HCT116 (cell line): ENCODE data around the gene CACNA1G. TPM values are rescaled to one million over a fixed set of nuclear protein-coding genes. Genes with fewer than 3 reads are reported as not detected.

Experiments
- ATAC-seq: fragments of 200-7000 bp; cut with Tn5 transposase; 2 replicates; pipeline ENCODE4 v1.9.1; 2020; ENCODE audit warnings: mild to moderate bottlenecking, moderate library complexity
- BruUV-seq: library from RNA; stranded (reverse); fragments of 400-500 nt; replicated peaks from 2 replicates; lab custom pipeline; 2021; lab: Mats Ljungman, UMichigan
- CTCF ChIA-PET: fragments of 300-600 bp; sonication (Branson Sonifier 250); formaldehyde crosslinking; loops from one replicate; lab custom pipeline; 2021; ENCODE audit warnings: antibody characterized with exemption; lab: Charles Lee
- POLR2A ChIA-PET: fragments of 300-600, 350-600 bp; sonication (Branson Sonifier 250); formaldehyde crosslinking; loops from one replicate; lab custom pipeline; 2021; ENCODE audit warnings: antibody characterized with exemption; lab: Charles Lee
- RAD21 ChIA-PET, 2 experiments: fragments of 300-600 bp; sonication (Branson Sonifier 250); formaldehyde crosslinking; loops; one replicate each; lab custom pipeline; 2023; ENCODE audit warnings: low total read pairs in 2 of 2; ENCODE audit not compliant: uncharacterized antibody in 2 of 2, unreplicated experiment in 2 of 2, low non-redundant PET in 1 of 2; lab: Charles Lee
- DNase-seq: peaks from one replicate; pipeline ENCODE4 v3.0.0-alpha.2; 2010; ENCODE audit warnings: low read depth, low spot score
- H2AFZ ChIP-seq: fragments of 200-600 bp; shearing (Covaris generic), sonication (generic); 2 replicates; pipeline ENCODE4 v1.6.1; 2017; ENCODE audit warnings: low read depth, mixed run types, mixed read lengths, antibody characterized with exemption, low read length; ENCODE audit not compliant: poor library complexity, severe bottlenecking
- H3K27ac ChIP-seq: 2 replicates; pipeline ENCODE4 v1.5.1; 2012; ENCODE audit warnings: low read depth, low read length
- H3K27me3 ChIP-seq: fragments of 200-600 bp; sonication (generic); 2 replicates; pipeline ENCODE4 v1.6.1; 2016; ENCODE audit warnings: mixed run types, low read length, mixed read lengths; ENCODE audit not compliant: insufficient read depth
- H3K36me3 ChIP-seq, 2 experiments: fragments of 200-500 bp in 1 of 2; fragments of 200-600 bp in 1 of 2; sonication (Bioruptor generic) in 1 of 2; sonication (generic) in 1 of 2; 2 replicates each; pipeline versions ENCODE4 v1.5.1 to v1.6.1; 2014 to 2016; ENCODE audit warnings: low read length in 2 of 2, inconsistent platforms in 1 of 2, mixed read lengths in 1 of 2, mixed run types in 1 of 2; ENCODE audit not compliant: insufficient read depth in 2 of 2, control insufficient read depth in 1 of 2
- H3K4me1 ChIP-seq, 2 experiments: fragments of 200-600 bp in 1 of 2; sonication (generic) in 1 of 2; 2 replicates each; pipeline versions ENCODE4 v1.5.1 to v1.6.1; 2012 to 2017; ENCODE audit warnings: low read length in 2 of 2, inconsistent platforms in 1 of 2, mild to moderate bottlenecking in 1 of 2, mixed read lengths in 1 of 2, mixed run types in 1 of 2, moderate library complexity in 1 of 2; ENCODE audit not compliant: insufficient read depth in 2 of 2, control insufficient read depth in 1 of 2
- H3K4me2 ChIP-seq: fragments of 200-600 bp; sonication (generic); 2 replicates; pipeline ENCODE4 v1.6.1; 2017; ENCODE audit warnings: mixed run types, low read length, mixed read lengths
- H3K4me3 ChIP-seq, 2 experiments: fragments of 200-600 bp in 1 of 2; sonication (generic) in 1 of 2; replicated peaks in 1 of 2; 2 replicates each; pipeline ENCODE4 v1.5.1; 2011 to 2016; ENCODE audit warnings: low read length in 2 of 2, control low read depth in 1 of 2, low read depth in 1 of 2, mild to moderate bottlenecking in 1 of 2, mixed read lengths in 1 of 2, mixed run types in 1 of 2
- H3K79me2 ChIP-seq: fragments of 200-600 bp; sonication (generic); 2 replicates; pipeline ENCODE4 v1.6.1; 2017; ENCODE audit warnings: mild to moderate bottlenecking, mixed run types, low read length, moderate library complexity, mixed read lengths; ENCODE audit not compliant: insufficient read depth
- H3K9ac ChIP-seq: fragments of 200-600 bp; sonication (generic); 2 replicates; pipeline ENCODE4 v1.6.1; 2016; ENCODE audit warnings: low read length, mixed read lengths
- H3K9me2 ChIP-seq: fragments of 200-600 bp; sonication (generic), shearing (Covaris generic); 2 replicates; pipeline ENCODE4 v1.6.1; 2017; ENCODE audit warnings: mixed run types, mild to moderate bottlenecking, moderate library complexity; ENCODE audit not compliant: insufficient read depth
- H3K9me3 ChIP-seq, 2 experiments: fragments of 200-500 bp in 1 of 2; fragments of 200-600 bp in 1 of 2; sonication (Bioruptor generic) in 1 of 2; sonication (generic) in 1 of 2; 2 replicates each; pipeline ENCODE4 v1.6.1; 2014 to 2017; ENCODE audit warnings: low read length in 2 of 2, mixed read lengths in 2 of 2, inconsistent platforms in 1 of 2, low read depth in 1 of 2, mild to moderate bottlenecking in 1 of 2, mixed run types in 1 of 2, moderate library complexity in 1 of 2; ENCODE audit not compliant: control insufficient read depth in 1 of 2, insufficient read depth in 1 of 2
- H4K20me1 ChIP-seq: fragments of 200-600 bp; sonication (generic), shearing (Covaris generic); 2 replicates; pipeline ENCODE4 v1.6.1; 2017; ENCODE audit warnings: mixed run types, mild to moderate bottlenecking, moderate library complexity; ENCODE audit not compliant: insufficient read depth
- CBX3 ChIP-seq: IDR thresholded peaks from 2 replicates; pipeline ENCODE4 v1.6.1; 2012; ENCODE audit warnings: low read depth
- ELF1 ChIP-seq: IDR thresholded peaks from 2 replicates; pipeline ENCODE4 v1.6.1; 2012; ENCODE audit warnings: low read depth, borderline replicate concordance
- EZH2 ChIP-seq: fragments of 200-600 bp; sonication (generic); IDR thresholded peaks from 2 replicates; pipeline ENCODE4 v1.6.1; 2017; ENCODE audit warnings: antibody characterized with exemption, mixed run types
- POLR2A ChIP-seq: IDR thresholded peaks from 2 replicates; pipeline ENCODE4 v1.7.0; 2011; ENCODE audit warnings: borderline replicate concordance; ENCODE audit not compliant: insufficient read depth, insufficient read length; ENCODE audit errors: extremely low read depth
- POLR2AphosphoS5 ChIP-seq: IDR thresholded peaks from 2 replicates; pipeline ENCODE4 v1.6.1; 2011; ENCODE audit warnings: mild to moderate bottlenecking, low read depth, low read length, moderate library complexity
- RAD21 ChIP-seq: IDR thresholded peaks from 2 replicates; pipeline ENCODE4 v1.6.1; 2012; ENCODE audit warnings: low read depth, mild to moderate bottlenecking
- REST ChIP-seq: IDR thresholded peaks from 2 replicates; pipeline ENCODE4 v1.6.1; 2012; ENCODE audit warnings: low read depth
- TCF7L2 ChIP-seq: IDR thresholded peaks from 2 replicates; pipeline ENCODE4 v1.7.0; 2011; ENCODE audit warnings: borderline replicate concordance, inconsistent platforms; ENCODE audit not compliant: insufficient read depth, insufficient read length; ENCODE audit errors: extremely low read depth
- YY1 ChIP-seq: IDR thresholded peaks from 2 replicates; pipeline ENCODE4 v1.6.1; 2011; ENCODE audit warnings: low read length, low read depth, moderate library complexity, mild to moderate bottlenecking; ENCODE audit not compliant: insufficient replicate concordance; ENCODE audit errors: extremely low read depth
- ZFX ChIP-seq: fragments of 450-650 bp; IDR thresholded peaks from 2 replicates; pipeline ENCODE4 v1.6.1; 2017
- ZNF274 ChIP-seq: fragments of 200-500 bp; sonication (Bioruptor generic); IDR thresholded peaks from 2 replicates; pipeline ENCODE4 v1.6.1; 2014; ENCODE audit warnings: mild to moderate bottlenecking, low read depth, low read length, inconsistent platforms
- intact Hi-C: fragments of 100-400 bp; cut with micrococcal nuclease; formaldehyde crosslinking; loops from 2 replicates; pipeline ENCODE4 v1.10.0; 2022
- total RNA-seq: library from RNA; stranded (reverse); gene quantifications from one replicate; pipeline ENCODE4 v1.2.1, GENCODE V29; 2021; ENCODE audit not compliant: unreplicated experiment
- TF ChIP-seq, protein P1 (sequence below), 3 experiments: fragments of 200-600 bp in 1 of 3; sonication (generic) in 1 of 3; IDR thresholded peaks in 2 of 3; conservative IDR thresholded peaks in 1 of 3; 2 replicates each; pipeline ENCODE4 v1.5.1; 2012 to 2017; ENCODE audit warnings: low read depth in 2 of 3, low read length in 2 of 3, antibody characterized with exemption in 1 of 3, borderline replicate concordance in 1 of 3, control low read depth in 1 of 3, mild to moderate bottlenecking in 1 of 3, mixed read lengths in 1 of 3, mixed run types in 1 of 3, moderate library complexity in 1 of 3; ENCODE audit not compliant: insufficient read depth in 1 of 3
- TF ChIP-seq, protein P2 (sequence below): IDR thresholded peaks from 2 replicates; pipeline ENCODE4 v1.6.1; 2012

CACNA1G gene
- total RNA-seq, 1 experiment from 2014 or later = 3.4 TPM

DNA sequence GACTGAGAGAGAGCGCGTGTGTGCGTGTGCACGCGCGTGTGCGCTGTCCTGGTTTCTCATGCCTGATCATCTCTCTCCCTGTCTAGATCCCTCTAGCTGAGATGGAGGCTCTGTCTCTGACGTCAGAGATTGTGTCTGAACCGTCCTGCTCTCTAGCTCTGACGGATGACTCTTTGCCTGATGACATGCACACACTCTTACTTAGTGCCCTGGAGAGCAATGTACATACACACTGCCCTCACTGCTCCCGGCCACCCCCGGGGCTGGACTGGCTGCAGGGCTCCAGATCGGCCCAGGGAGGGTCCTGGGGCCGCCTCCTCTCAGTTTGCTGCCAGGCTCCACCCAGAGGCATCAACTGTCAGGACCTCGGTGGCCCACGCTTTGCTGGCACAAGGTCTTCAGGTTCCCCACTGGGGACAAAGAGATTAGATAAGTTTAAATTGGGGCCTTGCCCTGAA, 61.1 kb downstream of the CACNA1G start:
- Histone ChIP-seq H3K9ac (no peak overlapping the region), H4K20me1 (no peaks in the 10 kb centered on the region), H3K9me3 (no peaks in the 10 kb centered on the region), H3K79me2 (no peaks in the 10 kb centered on the region), H3K4me2 (no peak overlapping the region), H3K4me3 (no peak overlapping the region), H3K36me3 (no peaks in the 10 kb centered on the region), H3K27me3 (no peaks in the 10 kb centered on the region), H3K27ac (no peak overlapping the region), H3K9me2 (no peaks in the 10 kb centered on the region), H3K4me1 (peaks cover 0 to 30% of the 10 kb centered on the region in 2 experiments; a peak in 2 of 4 replicates), H2AFZ (no peak overlapping the region)
- ChIA-PET POLR2A (no interaction called here), RAD21 (no interaction called here), CTCF (no interaction called here)
- ATAC-seq = no peak
- DNase-seq = no peak
- BruUV-seq = no TSS peak
- intact Hi-C loops = no loop called here
- TF ChIP-seq POLR2AphosphoS5 = no peak
- no peak for TF ChIP-seq RAD21
- TF ChIP-seq POLR2A = no peak
- TF ChIP-seq EZH2 = no peak
- no peak for TF ChIP-seq ZNF274

GRCh38 chr17:50624321-50624934, 63.9 kb downstream of the CACNA1G start:
- ChIA-PET CTCF (interaction anchor here (1.0 to 2.6 kb wide), 7 partner anchors 13 to 81 kb away, joined by 3 to 34 read pairs (median 5); partner anchors contain the start of gene SPATA20), RAD21 (no interaction called here), POLR2A (no interaction called here)
- intact Hi-C loops = no loop called here
- Histone ChIP-seq H3K27ac (no peak overlapping the region), H3K27me3 (no peaks in the 10 kb centered on the region), H4K20me1 (no peaks in the 10 kb centered on the region), H3K36me3 (no peaks in the 10 kb centered on the region), H3K9me2 (no peaks in the 10 kb centered on the region), H3K4me2 (no peak overlapping the region), H3K4me1 (peaks cover 2 to 23% of the 10 kb centered on the region in 2 experiments; a peak in 3 of 4 replicates), H3K79me2 (no peaks in the 10 kb centered on the region), H3K9me3 (no peaks in the 10 kb centered on the region), H2AFZ (no peak overlapping the region), H3K9ac (no peak overlapping the region), H3K4me3 (no peak overlapping the region)
- DNase-seq (no peak), ATAC-seq (no peak)
- no TSS peak for BruUV-seq
- no peak for TF ChIP-seq POLR2AphosphoS5
- no peak for TF ChIP-seq POLR2A
- no peak for TF ChIP-seq ZFX
- TF ChIP-seq, protein P1, sequence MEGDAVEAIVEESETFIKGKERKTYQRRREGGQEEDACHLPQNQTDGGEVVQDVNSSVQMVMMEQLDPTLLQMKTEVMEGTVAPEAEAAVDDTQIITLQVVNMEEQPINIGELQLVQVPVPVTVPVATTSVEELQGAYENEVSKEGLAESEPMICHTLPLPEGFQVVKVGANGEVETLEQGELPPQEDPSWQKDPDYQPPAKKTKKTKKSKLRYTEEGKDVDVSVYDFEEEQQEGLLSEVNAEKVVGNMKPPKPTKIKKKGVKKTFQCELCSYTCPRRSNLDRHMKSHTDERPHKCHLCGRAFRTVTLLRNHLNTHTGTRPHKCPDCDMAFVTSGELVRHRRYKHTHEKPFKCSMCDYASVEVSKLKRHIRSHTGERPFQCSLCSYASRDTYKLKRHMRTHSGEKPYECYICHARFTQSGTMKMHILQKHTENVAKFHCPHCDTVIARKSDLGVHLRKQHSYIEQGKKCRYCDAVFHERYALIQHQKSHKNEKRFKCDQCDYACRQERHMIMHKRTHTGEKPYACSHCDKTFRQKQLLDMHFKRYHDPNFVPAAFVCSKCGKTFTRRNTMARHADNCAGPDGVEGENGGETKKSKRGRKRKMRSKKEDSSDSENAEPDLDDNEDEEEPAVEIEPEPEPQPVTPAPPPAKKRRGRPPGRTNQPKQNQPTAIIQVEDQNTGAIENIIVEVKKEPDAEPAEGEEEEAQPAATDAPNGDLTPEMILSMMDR (IDR thresholded peaks at IDR 0.05 in 2 of 3, conservative IDR thresholded peaks at IDR 0.05 in 1 of 3; ENCODE audit: borderline replicate concordance in 1 of 3, insufficient read depth in 1 of 3, low read depth in 2 of 3, low read length in 2 of 3) = no peak
- TF ChIP-seq ELF1 = no peak
- TF ChIP-seq ZNF274 = no peak
- no peak for TF ChIP-seq YY1
- TF ChIP-seq REST = no peak
- no peak for TF ChIP-seq CBX3
- no peak for TF ChIP-seq TCF7L2
- TF ChIP-seq, protein P2, sequence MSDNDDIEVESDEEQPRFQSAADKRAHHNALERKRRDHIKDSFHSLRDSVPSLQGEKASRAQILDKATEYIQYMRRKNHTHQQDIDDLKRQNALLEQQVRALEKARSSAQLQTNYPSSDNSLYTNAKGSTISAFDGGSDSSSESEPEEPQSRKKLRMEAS = no peak
- TF ChIP-seq EZH2 = no peak
